HCT116 (cell line): ENCODE data around the gene ITPKA. TPM values are rescaled to one million over a fixed set of nuclear protein-coding genes. Genes with fewer than 3 reads are reported as not detected.

Source experiments
- ATAC-seq: fragments of 200-7000 bp; cut with Tn5 transposase; 2 replicates; pipeline ENCODE4 v1.9.1; 2020; ENCODE audit warnings: mild to moderate bottlenecking, moderate library complexity
- BruUV-seq: library from RNA; stranded (reverse); fragments of 400-500 nt; replicated peaks from 2 replicates; lab custom pipeline; 2021; lab: Mats Ljungman, UMichigan
- CTCF ChIA-PET: fragments of 300-600 bp; sonication (Branson Sonifier 250); formaldehyde crosslinking; loops from one replicate; lab custom pipeline; 2021; ENCODE audit warnings: antibody characterized with exemption; lab: Charles Lee
- POLR2A ChIA-PET: fragments of 300-600, 350-600 bp; sonication (Branson Sonifier 250); formaldehyde crosslinking; loops from one replicate; lab custom pipeline; 2021; ENCODE audit warnings: antibody characterized with exemption; lab: Charles Lee
- RAD21 ChIA-PET, 2 experiments: fragments of 300-600 bp; sonication (Branson Sonifier 250); formaldehyde crosslinking; loops; one replicate each; lab custom pipeline; 2023; ENCODE audit warnings: low total read pairs in 2 of 2; ENCODE audit not compliant: uncharacterized antibody in 2 of 2, unreplicated experiment in 2 of 2, low non-redundant PET in 1 of 2; lab: Charles Lee
- DNase-seq: peaks from one replicate; pipeline ENCODE4 v3.0.0-alpha.2; 2010; ENCODE audit warnings: low read depth, low spot score
- H2AFZ ChIP-seq: fragments of 200-600 bp; shearing (Covaris generic), sonication (generic); 2 replicates; pipeline ENCODE4 v1.6.1; 2017; ENCODE audit warnings: low read depth, mixed run types, mixed read lengths, antibody characterized with exemption, low read length; ENCODE audit not compliant: poor library complexity, severe bottlenecking
- H3K27ac ChIP-seq: 2 replicates; pipeline ENCODE4 v1.5.1; 2012; ENCODE audit warnings: low read depth, low read length
- H3K27me3 ChIP-seq: fragments of 200-600 bp; sonication (generic); 2 replicates; pipeline ENCODE4 v1.6.1; 2016; ENCODE audit warnings: mixed run types, low read length, mixed read lengths; ENCODE audit not compliant: insufficient read depth
- H3K36me3 ChIP-seq, 2 experiments: fragments of 200-500 bp in 1 of 2; fragments of 200-600 bp in 1 of 2; sonication (Bioruptor generic) in 1 of 2; sonication (generic) in 1 of 2; 2 replicates each; pipeline versions ENCODE4 v1.5.1 to v1.6.1; 2014 to 2016; ENCODE audit warnings: low read length in 2 of 2, inconsistent platforms in 1 of 2, mixed read lengths in 1 of 2, mixed run types in 1 of 2; ENCODE audit not compliant: insufficient read depth in 2 of 2, control insufficient read depth in 1 of 2
- H3K4me1 ChIP-seq, 2 experiments: fragments of 200-600 bp in 1 of 2; sonication (generic) in 1 of 2; 2 replicates each; pipeline versions ENCODE4 v1.5.1 to v1.6.1; 2012 to 2017; ENCODE audit warnings: low read length in 2 of 2, inconsistent platforms in 1 of 2, mild to moderate bottlenecking in 1 of 2, mixed read lengths in 1 of 2, mixed run types in 1 of 2, moderate library complexity in 1 of 2; ENCODE audit not compliant: insufficient read depth in 2 of 2, control insufficient read depth in 1 of 2
- H3K4me2 ChIP-seq: fragments of 200-600 bp; sonication (generic); 2 replicates; pipeline ENCODE4 v1.6.1; 2017; ENCODE audit warnings: mixed run types, low read length, mixed read lengths
- H3K4me3 ChIP-seq, 2 experiments: fragments of 200-600 bp in 1 of 2; sonication (generic) in 1 of 2; replicated peaks in 1 of 2; 2 replicates each; pipeline ENCODE4 v1.5.1; 2011 to 2016; ENCODE audit warnings: low read length in 2 of 2, control low read depth in 1 of 2, low read depth in 1 of 2, mild to moderate bottlenecking in 1 of 2, mixed read lengths in 1 of 2, mixed run types in 1 of 2
- H3K79me2 ChIP-seq: fragments of 200-600 bp; sonication (generic); 2 replicates; pipeline ENCODE4 v1.6.1; 2017; ENCODE audit warnings: mild to moderate bottlenecking, mixed run types, low read length, moderate library complexity, mixed read lengths; ENCODE audit not compliant: insufficient read depth
- H3K9ac ChIP-seq: fragments of 200-600 bp; sonication (generic); 2 replicates; pipeline ENCODE4 v1.6.1; 2016; ENCODE audit warnings: low read length, mixed read lengths
- H3K9me2 ChIP-seq: fragments of 200-600 bp; sonication (generic), shearing (Covaris generic); 2 replicates; pipeline ENCODE4 v1.6.1; 2017; ENCODE audit warnings: mixed run types, mild to moderate bottlenecking, moderate library complexity; ENCODE audit not compliant: insufficient read depth
- H3K9me3 ChIP-seq, 2 experiments: fragments of 200-500 bp in 1 of 2; fragments of 200-600 bp in 1 of 2; sonication (Bioruptor generic) in 1 of 2; sonication (generic) in 1 of 2; 2 replicates each; pipeline ENCODE4 v1.6.1; 2014 to 2017; ENCODE audit warnings: low read length in 2 of 2, mixed read lengths in 2 of 2, inconsistent platforms in 1 of 2, low read depth in 1 of 2, mild to moderate bottlenecking in 1 of 2, mixed run types in 1 of 2, moderate library complexity in 1 of 2; ENCODE audit not compliant: control insufficient read depth in 1 of 2, insufficient read depth in 1 of 2
- H4K20me1 ChIP-seq: fragments of 200-600 bp; sonication (generic), shearing (Covaris generic); 2 replicates; pipeline ENCODE4 v1.6.1; 2017; ENCODE audit warnings: mixed run types, mild to moderate bottlenecking, moderate library complexity; ENCODE audit not compliant: insufficient read depth
- ATF3 ChIP-seq: IDR thresholded peaks from 2 replicates; pipeline ENCODE4 v1.6.1; 2012
- CBX3 ChIP-seq: IDR thresholded peaks from 2 replicates; pipeline ENCODE4 v1.6.1; 2012; ENCODE audit warnings: low read depth
- EZH2 ChIP-seq: fragments of 200-600 bp; sonication (generic); IDR thresholded peaks from 2 replicates; pipeline ENCODE4 v1.6.1; 2017; ENCODE audit warnings: antibody characterized with exemption, mixed run types
- FOSL1 ChIP-seq: IDR thresholded peaks from 2 replicates; pipeline ENCODE4 v1.6.1; 2012; ENCODE audit warnings: low read depth
- RAD21 ChIP-seq: IDR thresholded peaks from 2 replicates; pipeline ENCODE4 v1.6.1; 2012; ENCODE audit warnings: low read depth, mild to moderate bottlenecking
- ZFX ChIP-seq: fragments of 450-650 bp; IDR thresholded peaks from 2 replicates; pipeline ENCODE4 v1.6.1; 2017
- intact Hi-C: fragments of 100-400 bp; cut with micrococcal nuclease; formaldehyde crosslinking; loops from 2 replicates; pipeline ENCODE4 v1.10.0; 2022
- total RNA-seq: library from RNA; stranded (reverse); gene quantifications from one replicate; pipeline ENCODE4 v1.2.1, GENCODE V29; 2021; ENCODE audit not compliant: unreplicated experiment
- TF ChIP-seq, protein P1 (sequence below): IDR thresholded peaks from 2 replicates; pipeline ENCODE4 v1.6.1; 2012; ENCODE audit warnings: low read depth
- TF ChIP-seq, protein P2 (sequence below): IDR thresholded peaks from 2 replicates; pipeline ENCODE4 v1.6.1; 2012

Gene ITPKA
- total RNA-seq, 1 experiment from 2014 or later: 10.8 TPM

GRCh38 chr15:41501931-41502794 is 8.5 kb downstream of the ITPKA start:
- POLR2A ChIA-PET: no interaction called here
- Histone ChIP-seq H3K4me2 (no peak overlapping the region), H3K4me3 (no peak overlapping the region), H3K9me3 (no peaks in the 10 kb centered on the region), H3K9ac (no peak overlapping the region), H3K27ac (no peak overlapping the region), H2AFZ (no peak overlapping the region), H3K9me2 (no peaks in the 10 kb centered on the region), H3K4me1 (no peaks in the 10 kb centered on the region; a peak in 1 of 4 replicates), H3K79me2 (no peaks in the 10 kb centered on the region), H4K20me1 (no peaks in the 10 kb centered on the region), H3K27me3 (no peaks in the 10 kb centered on the region), H3K36me3 (no peaks in the 10 kb centered on the region; a peak in 1 of 4 replicates)
- CTCF ChIA-PET: no interaction called here
- TF ChIP-seq RAD21 (no peak), ZFX (no peak), CBX3 (no peak), FOSL1 (no peak), EZH2 (no peak), ATF3 (no peak)
- TF ChIP-seq, protein P1, sequence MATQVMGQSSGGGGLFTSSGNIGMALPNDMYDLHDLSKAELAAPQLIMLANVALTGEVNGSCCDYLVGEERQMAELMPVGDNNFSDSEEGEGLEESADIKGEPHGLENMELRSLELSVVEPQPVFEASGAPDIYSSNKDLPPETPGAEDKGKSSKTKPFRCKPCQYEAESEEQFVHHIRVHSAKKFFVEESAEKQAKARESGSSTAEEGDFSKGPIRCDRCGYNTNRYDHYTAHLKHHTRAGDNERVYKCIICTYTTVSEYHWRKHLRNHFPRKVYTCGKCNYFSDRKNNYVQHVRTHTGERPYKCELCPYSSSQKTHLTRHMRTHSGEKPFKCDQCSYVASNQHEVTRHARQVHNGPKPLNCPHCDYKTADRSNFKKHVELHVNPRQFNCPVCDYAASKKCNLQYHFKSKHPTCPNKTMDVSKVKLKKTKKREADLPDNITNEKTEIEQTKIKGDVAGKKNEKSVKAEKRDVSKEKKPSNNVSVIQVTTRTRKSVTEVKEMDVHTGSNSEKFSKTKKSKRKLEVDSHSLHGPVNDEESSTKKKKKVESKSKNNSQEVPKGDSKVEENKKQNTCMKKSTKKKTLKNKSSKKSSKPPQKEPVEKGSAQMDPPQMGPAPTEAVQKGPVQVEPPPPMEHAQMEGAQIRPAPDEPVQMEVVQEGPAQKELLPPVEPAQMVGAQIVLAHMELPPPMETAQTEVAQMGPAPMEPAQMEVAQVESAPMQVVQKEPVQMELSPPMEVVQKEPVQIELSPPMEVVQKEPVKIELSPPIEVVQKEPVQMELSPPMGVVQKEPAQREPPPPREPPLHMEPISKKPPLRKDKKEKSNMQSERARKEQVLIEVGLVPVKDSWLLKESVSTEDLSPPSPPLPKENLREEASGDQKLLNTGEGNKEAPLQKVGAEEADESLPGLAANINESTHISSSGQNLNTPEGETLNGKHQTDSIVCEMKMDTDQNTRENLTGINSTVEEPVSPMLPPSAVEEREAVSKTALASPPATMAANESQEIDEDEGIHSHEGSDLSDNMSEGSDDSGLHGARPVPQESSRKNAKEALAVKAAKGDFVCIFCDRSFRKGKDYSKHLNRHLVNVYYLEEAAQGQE: no peak
- TF ChIP-seq, protein P2, sequence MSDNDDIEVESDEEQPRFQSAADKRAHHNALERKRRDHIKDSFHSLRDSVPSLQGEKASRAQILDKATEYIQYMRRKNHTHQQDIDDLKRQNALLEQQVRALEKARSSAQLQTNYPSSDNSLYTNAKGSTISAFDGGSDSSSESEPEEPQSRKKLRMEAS: no peak
- RAD21 ChIA-PET: no interaction called here
- no TSS peak for BruUV-seq
- intact Hi-C loops: no loop called here
- no peak for DNase-seq
- no peak for ATAC-seq
